IMR-90 (cell line): Measurements from ENCODE around the gene LRIT2. TPM values are rescaled to one million over a fixed set of nuclear protein-coding genes. Genes with fewer than 3 reads are reported as not detected.

Experiments
- ATAC-seq: fragments of 200-7000 bp; cut with Tn5 transposase; 2 replicates; pipeline ENCODE4 v1.9.1; 2020; ENCODE audit warnings: low read depth, mild to moderate bottlenecking, moderate library complexity
- BruUV-seq: library from RNA; stranded (reverse); fragments of 400-500 nt; replicated peaks from 2 replicates; lab custom pipeline; 2021; lab: Mats Ljungman, UMichigan
- CTCF ChIA-PET: fragments of 300-600 bp; formaldehyde crosslinking; extraction: SDS; loops from one replicate; lab custom pipeline; 2021; ENCODE audit warnings: antibody characterized with exemption; lab: Yijun Ruan, JAX
- POLR2A ChIA-PET: fragments of 300-600 bp; sonication (Branson Sonifier 250); formaldehyde crosslinking; loops from one replicate; lab custom pipeline; 2022; ENCODE audit warnings: antibody characterized with exemption; ENCODE audit not compliant: unreplicated experiment; lab: Charles Lee
- DNase-seq: peaks from one replicate; pipeline ENCODE4 v3.0.0; 2013
- H2AFZ ChIP-seq: replicated peaks from 2 replicates; pipeline ENCODE3; 2013; ENCODE audit warnings: low read length, mild to moderate bottlenecking; ENCODE audit not compliant: poor library complexity
- H2AK5ac ChIP-seq: 2 replicates; pipeline ENCODE4 v1.6.1; 2013; ENCODE audit warnings: low read depth, low read length, inconsistent platforms
- H2AK9ac ChIP-seq: replicated peaks from 2 replicates; pipeline ENCODE3; 2013; ENCODE audit warnings: mild to moderate bottlenecking, low read depth, low read length, moderate library complexity; ENCODE audit not compliant: poor library complexity
- H2BK120ac ChIP-seq: 2 replicates; pipeline ENCODE4 v1.6.1; 2013; ENCODE audit warnings: low read depth, low read length, inconsistent platforms
- H2BK15ac ChIP-seq: 3 replicates; pipeline ENCODE4 v1.6.1; 2013; ENCODE audit warnings: low read depth, low read length, inconsistent platforms
- H2BK20ac ChIP-seq: 2 replicates; pipeline ENCODE4 v1.6.1; 2013; ENCODE audit warnings: low read depth, mild to moderate bottlenecking, inconsistent platforms, low read length, moderate library complexity
- H2BK5ac ChIP-seq: 2 replicates; pipeline ENCODE4 v1.6.1; 2013; ENCODE audit warnings: mild to moderate bottlenecking, low read depth, low read length, inconsistent platforms; ENCODE audit not compliant: poor library complexity, severe bottlenecking
- H3K14ac ChIP-seq: replicated peaks from 2 replicates; pipeline ENCODE4 v1.6.1; 2013; ENCODE audit warnings: low read depth, low read length, inconsistent platforms
- H3K18ac ChIP-seq: 2 replicates; pipeline ENCODE4 v1.6.1; 2013; ENCODE audit warnings: low read depth, low read length, control low read depth
- H3K23ac ChIP-seq: 2 replicates; pipeline ENCODE4 v1.6.1; 2013; ENCODE audit warnings: low read depth, low read length, inconsistent platforms
- H3K27ac ChIP-seq: 2 replicates; pipeline ENCODE4 v1.5.1; 2013; ENCODE audit warnings: mild to moderate bottlenecking, control low read depth, low read length; ENCODE audit not compliant: insufficient read depth
- H3K27me3 ChIP-seq: 2 replicates; pipeline ENCODE4 v1.6.1; 2013; ENCODE audit warnings: low read length; ENCODE audit not compliant: control insufficient read depth, insufficient read depth
- H3K36me3 ChIP-seq: 2 replicates; pipeline ENCODE4 v1.6.1; 2013; ENCODE audit warnings: low read length, mixed read lengths; ENCODE audit not compliant: control insufficient read depth, insufficient read depth
- H3K4ac ChIP-seq: 2 replicates; pipeline ENCODE4 v1.6.1; 2013; ENCODE audit warnings: low read depth, low read length, inconsistent platforms
- H3K4me1 ChIP-seq: 2 replicates; pipeline ENCODE4 v1.6.1; 2013; ENCODE audit warnings: low read length, mixed read lengths; ENCODE audit not compliant: control insufficient read depth, insufficient read depth
- H3K4me2 ChIP-seq: 2 replicates; pipeline ENCODE4 v1.6.1; 2013; ENCODE audit warnings: low read depth, mild to moderate bottlenecking, control low read depth, low read length, moderate library complexity
- H3K4me3 ChIP-seq: 2 replicates; pipeline ENCODE4 v1.5.1; 2013; ENCODE audit warnings: low read depth, mild to moderate bottlenecking, control low read depth, low read length, moderate library complexity; ENCODE audit not compliant: insufficient read depth
- H3K56ac ChIP-seq: 2 replicates; pipeline ENCODE4 v1.6.1; 2013; ENCODE audit warnings: low read length, inconsistent platforms; ENCODE audit not compliant: insufficient read depth; ENCODE audit errors: extremely low read depth
- H3K79me1 ChIP-seq, 2 experiments: 2 replicates each; pipeline ENCODE4 v1.6.1; 2013; ENCODE audit warnings: low read length in 2 of 2, inconsistent platforms in 1 of 2, low read depth in 1 of 2
- H3K9ac ChIP-seq: 2 replicates; pipeline ENCODE4 v1.6.1; 2013; ENCODE audit warnings: low read depth, low read length, control low read depth
- H3K9me1 ChIP-seq: 2 replicates; pipeline ENCODE4 v1.6.1; 2013; ENCODE audit warnings: low read length, inconsistent platforms; ENCODE audit not compliant: insufficient read depth
- H3K9me3 ChIP-seq: 2 replicates; pipeline ENCODE4 v1.6.1; 2013; ENCODE audit warnings: low read length; ENCODE audit not compliant: control insufficient read depth, insufficient read depth
- H4K20me1 ChIP-seq: 2 replicates; pipeline ENCODE4 v1.6.1; 2013; ENCODE audit warnings: low read length, inconsistent platforms; ENCODE audit not compliant: insufficient read depth
- H4K5ac ChIP-seq: 2 replicates; pipeline ENCODE4 v1.6.1; 2013; ENCODE audit warnings: mild to moderate bottlenecking, low read depth, low read length, control low read depth
- H4K8ac ChIP-seq, 2 experiments: 2 replicates each; pipeline ENCODE4 v1.6.1; 2013; ENCODE audit warnings: low read depth in 2 of 2, low read length in 2 of 2, control low read depth in 1 of 2, inconsistent platforms in 1 of 2
- H4K91ac ChIP-seq: 2 replicates; pipeline ENCODE4 v1.6.1; 2013; ENCODE audit warnings: low read depth, low read length, inconsistent platforms; ENCODE audit not compliant: insufficient read depth
- CEBPB ChIP-seq: IDR thresholded peaks from 2 replicates; pipeline ENCODE4 v1.6.1; 2012; ENCODE audit warnings: low read depth, low read length, improper control_type of control experiment
- CHD1 ChIP-seq: IDR thresholded peaks from 2 replicates; pipeline ENCODE4 v1.6.1; 2012; ENCODE audit warnings: low read depth, low read length, improper control_type of control experiment
- CTCF ChIP-seq: conservative IDR thresholded peaks from 2 replicates; pipeline ENCODE4 v1.5.1; 2012; ENCODE audit warnings: mild to moderate bottlenecking, low read depth, low read length, improper control_type of control experiment
- ELK1 ChIP-seq: fragments of 150-350 bp; IDR thresholded peaks from 2 replicates; pipeline ENCODE4 v1.6.1; 2016; ENCODE audit warnings: low read depth, mild to moderate bottlenecking, low read length, moderate library complexity, borderline replicate concordance
- FOS ChIP-seq: fragments of 150-350 bp; IDR thresholded peaks from 2 replicates; pipeline ENCODE4 v1.6.1; 2016; ENCODE audit warnings: low read depth, low read length
- MAFK ChIP-seq: IDR thresholded peaks from 2 replicates; pipeline ENCODE4 v1.6.1; 2012; ENCODE audit warnings: low read depth, low read length, improper control_type of control experiment
- MAZ ChIP-seq: IDR thresholded peaks from 2 replicates; pipeline ENCODE4 v1.6.1; 2012; ENCODE audit warnings: low read depth, mild to moderate bottlenecking, low read length, improper control_type of control experiment, moderate library complexity, borderline replicate concordance
- MXI1 ChIP-seq: IDR thresholded peaks from 2 replicates; pipeline ENCODE4 v1.6.1; 2012; ENCODE audit warnings: low read depth, mild to moderate bottlenecking, low read length, moderate library complexity, borderline replicate concordance
- NFE2L2 ChIP-seq: fragments of 150-350 bp; IDR thresholded peaks from 2 replicates; pipeline ENCODE4 v1.6.1; 2016; ENCODE audit warnings: low read depth, mild to moderate bottlenecking, low read length
- RAD21 ChIP-seq: IDR thresholded peaks from 2 replicates; pipeline ENCODE4 v1.6.1; 2012; ENCODE audit warnings: low read length, improper control_type of control experiment
- RCOR1 ChIP-seq: IDR thresholded peaks from 2 replicates; pipeline ENCODE4 v1.6.1; 2012; ENCODE audit warnings: mild to moderate bottlenecking, low read length, improper control_type of control experiment; ENCODE audit not compliant: insufficient replicate concordance
- RFX5 ChIP-seq: IDR thresholded peaks from 2 replicates; pipeline ENCODE4 v1.8.0; 2012; ENCODE audit warnings: low read depth, mild to moderate bottlenecking, low read length, moderate library complexity
- SMC3 ChIP-seq: fragments of 150-350 bp; IDR thresholded peaks from 2 replicates; pipeline ENCODE4 v1.6.1; 2016; ENCODE audit warnings: low read depth, mild to moderate bottlenecking, antibody characterized with exemption, low read length, moderate library complexity
- USF2 ChIP-seq: fragments of 150-350 bp; IDR thresholded peaks from 2 replicates; pipeline ENCODE4 v1.6.1; 2017; ENCODE audit warnings: mild to moderate bottlenecking, antibody characterized with exemption, low read length, low read depth
- WGBS, 2 experiments: methylation state at CpG; one replicate each; pipeline versions ENCODE4 v1.1.5 to v1.1.7; 2013; ENCODE audit warnings: missing lambda C conversion rate in 2 of 2; ENCODE audit not compliant: insufficient read length in 1 of 2; ENCODE audit errors: extremely low coverage in 2 of 2; 5-methylcytosine and 5-hydroxymethylcytosine counted together
- dilution Hi-C: fragments of 300-500 bp; cut with HindIII; formaldehyde crosslinking; loops from one replicate; pipeline ENCODE4 v1.14.3; 2018; ENCODE audit warnings: low sequenced_read_pairs; ENCODE audit not compliant: unreplicated experiment
- in situ Hi-C: fragments of 300-500 bp; cut with MboI; formaldehyde crosslinking; loops from 3 replicates; pipeline ENCODE4 v1.14.3; 2019; ENCODE audit warnings: low sequenced_read_pairs, inconsistent platforms, mixed read lengths
- intact Hi-C: fragments of 100-400 bp; cut with micrococcal nuclease; formaldehyde crosslinking; loops from 2 replicates; pipeline ENCODE4 v1.10.0; 2022
- polyA plus RNA-seq, 3 experiments: library from polyadenylated mRNA; depleted of rRNA; stranded (reverse); fragments of >200 nt; gene quantifications; 2 replicates each; pipeline ENCODE4 v1.2.3, GENCODE V29; 2012; ENCODE audit warnings: low replicate concordance in 1 of 3
- total RNA-seq: library from RNA; depleted of rRNA; stranded (reverse); fragments of >200 nt; gene quantifications from 2 replicates; pipeline ENCODE4 v1.2.3, GENCODE V29; 2012

The LRIT2 gene
- total and polyA plus RNA-seq, 2 of the 4 experiments (the other 2 are of a cell fraction): not detected

GRCh38 chr10:84232376-84232775, 7.0 kb upstream of the LRIT2 start:
- no peak overlapping the region for H3K4ac ChIP-seq
- H3K56ac ChIP-seq: no peak overlapping the region
- no peak overlapping the region for H3K23ac ChIP-seq
- no peaks in the 10 kb centered on the region for H3K9me1 ChIP-seq
- dilution Hi-C loops (no loop called here), in situ Hi-C loops (no loop called here), intact Hi-C loops (no loop called here)
- no peak overlapping the region for H2BK5ac ChIP-seq
- H3K4me1 ChIP-seq: no peaks in the 10 kb centered on the region
- H2AFZ ChIP-seq: no peak overlapping the region
- no peaks in the 10 kb centered on the region for H3K79me1 ChIP-seq
- H3K4me3 ChIP-seq: no peak overlapping the region
- no peak overlapping the region for H2AK5ac ChIP-seq
- no peak overlapping the region for H2AK9ac ChIP-seq
- peaks cover 11% of the 10 kb centered on the region; the same call in 1 of the 2 replicates for H3K27me3 ChIP-seq
- no peak overlapping the region for H3K14ac ChIP-seq
- no peak overlapping the region for H4K91ac ChIP-seq
- no peak overlapping the region for H2BK20ac ChIP-seq
- no peak overlapping the region for H3K9ac ChIP-seq
- H4K20me1 ChIP-seq: no peaks in the 10 kb centered on the region; the same call in 1 of the 2 replicates
- H2BK15ac ChIP-seq: no peak overlapping the region
- no peak overlapping the region for H2BK120ac ChIP-seq
- no peak overlapping the region for H4K8ac ChIP-seq
- H3K9me3 ChIP-seq: no peaks in the 10 kb centered on the region
- no peak overlapping the region for H3K18ac ChIP-seq
- no peak overlapping the region for H3K4me2 ChIP-seq
- no peak for DNase-seq
- H3K36me3 ChIP-seq: no peaks in the 10 kb centered on the region
- CTCF ChIA-PET: no interaction called here
- no TSS peak for BruUV-seq
- WGBS, 2 experiments: 83% methylated on average over 4 of the region's 10 CpGs; no CpG with 5 or more reads in 1 of the 2 experiments
- H3K27ac ChIP-seq: no peak overlapping the region
- ATAC-seq: no peak
- TF ChIP-seq ELK1 (no peak), RCOR1 (no peak), CTCF (no peak), FOS (no peak), MXI1 (no peak), CEBPB (no peak), MAZ (no peak), NFE2L2 (no peak), USF2 (no peak), RFX5 (no peak), SMC3 (no peak), RAD21 (no peak), MAFK (no peak), CHD1 (no peak)
- H4K5ac ChIP-seq: no peak overlapping the region
- POLR2A ChIA-PET: no interaction called here
